ENCODE measurements around the gene NHEJ1.

NHEJ1 gene

GRCh38 chr2:219167997-219168396, 7.4 kb upstream of the NHEJ1 start:
- no peak for DNase-seq (ENCODE audit: low read depth in 2 of 2)

GRCh38 chr2:219165058-219165911, 4.7 kb upstream of the NHEJ1 start:
- no peak for DNase-seq (ENCODE audit: low read depth in 2 of 2)

- DNase-seq (ENCODE audit: low read depth in 2 of 2): no peak
Observed at GRCh38 chr2:219163156-219163555, 2.5 kb upstream of the NHEJ1 start.

GRCh38 chr2:219161097-219161496, 482 bp upstream of the NHEJ1 start:
- DNase-seq (ENCODE audit: low read depth in 2 of 2): no peak

GRCh38 chr2:219159771-219160185, 837 bp downstream of the NHEJ1 start:
- no peak for DNase-seq (ENCODE audit: low read depth in 2 of 2)

GRCh38 chr2:219158586-219158985, 2.0 kb downstream of the NHEJ1 start:
- no peak for DNase-seq (ENCODE audit: low read depth in 2 of 2)

- DNase-seq (ENCODE audit: low read depth in 2 of 2): no peak
Observed at GRCh38 chr2:219158025-219158424, 2.6 kb downstream of the NHEJ1 start.

- DNase-seq (ENCODE audit: low read depth in 2 of 2): no peak
Observed at GRCh38 chr2:219157396-219157795, 3.2 kb downstream of the NHEJ1 start.

- DNase-seq (ENCODE audit: low read depth in 2 of 2): no peak
Observed at GRCh38 chr2:219155054-219155644, 5.5 kb downstream of the NHEJ1 start.

- no peak for DNase-seq (ENCODE audit: low read depth in 2 of 2)
Observed at GRCh38 chr2:219149667-219150066, 10.9 kb downstream of the NHEJ1 start.

- DNase-seq (ENCODE audit: low read depth in 2 of 2): no peak
Observed at GRCh38 chr2:219142329-219142728, 18.3 kb downstream of the NHEJ1 start.

GRCh38 chr2:219140722-219141121, 19.9 kb downstream of the NHEJ1 start:
- DNase-seq (ENCODE audit: low read depth in 2 of 2): no peak

GRCh38 chr2:219133976-219134375, 26.6 kb downstream of the NHEJ1 start:
- DNase-seq (ENCODE audit: low read depth in 2 of 2): no peak

GRCh38 chr2:219131744-219132143, 28.9 kb downstream of the NHEJ1 start:
- no peak for DNase-seq (ENCODE audit: low read depth in 2 of 2)

- no peak for DNase-seq (ENCODE audit: low read depth in 2 of 2)
Observed at GRCh38 chr2:219131327-219131726, 29.3 kb downstream of the NHEJ1 start.

- no peak for DNase-seq (ENCODE audit: low read depth in 2 of 2)
Observed at GRCh38 chr2:219129589-219129988, 31.0 kb downstream of the NHEJ1 start.

- no peak for DNase-seq (ENCODE audit: low read depth in 2 of 2)
Observed at GRCh38 chr2:219128396-219128795, 32.2 kb downstream of the NHEJ1 start.

- DNase-seq (ENCODE audit: low read depth in 2 of 2): no peak
Observed at GRCh38 chr2:219127037-219127635, 33.5 kb downstream of the NHEJ1 start.

GRCh38 chr2:219126555-219126954, 34.1 kb downstream of the NHEJ1 start:
- DNase-seq (ENCODE audit: low read depth in 2 of 2): no peak

- no peak for DNase-seq (ENCODE audit: low read depth in 2 of 2)
Observed at GRCh38 chr2:219125886-219126270, 34.7 kb downstream of the NHEJ1 start.

- peak in 1 of 2 experiments; percentile 2 for DNase-seq (ENCODE audit: low read depth in 2 of 2)
Observed at GRCh38 chr2:219125225-219125885, 35.3 kb downstream of the NHEJ1 start.

- DNase-seq (ENCODE audit: low read depth in 2 of 2): no peak
Observed at GRCh38 chr2:219124381-219125110, 36.1 kb downstream of the NHEJ1 start.

All from stimulated activated CD4-positive, alpha-beta T cell treated with anti-CD3 and anti-CD28 coated beads, Interleukin-12 subunit alpha, Interleukin-12 subunit beta, amount 100 ng/mL, for 24 hours (primary cell).